ENCODE results near the gene OPCML.

OPCML gene

GRCh38 chr11:132519241-132519815 lies 1013.0 kb downstream of the OPCML start:
- no peak for DNase-seq

- no peak for DNase-seq
Observed at GRCh38 chr11:132504501-132505041, 1027.7 kb downstream of the OPCML start.

GRCh38 chr11:132501356-132501755 lies 1030.9 kb downstream of the OPCML start:
- DNase-seq: no peak

GRCh38 chr11:132499661-132500060 lies 1032.6 kb downstream of the OPCML start:
- DNase-seq: no peak

GRCh38 chr11:132496341-132496740 lies 1036.0 kb downstream of the OPCML start:
- DNase-seq: no peak

- no peak for DNase-seq
Observed at GRCh38 chr11:132493801-132494200, 1038.5 kb downstream of the OPCML start.

GRCh38 chr11:132490978-132491377 lies 1041.3 kb downstream of the OPCML start:
- no peak for DNase-seq

GRCh38 chr11:132486060-132486459 lies 1046.2 kb downstream of the OPCML start:
- DNase-seq: no peak

- no peak for DNase-seq
Observed at GRCh38 chr11:132475026-132475425, 1057.3 kb downstream of the OPCML start.

- peak; percentile 77 for DNase-seq
Observed at GRCh38 chr11:132472411-132473172, 1059.7 kb downstream of the OPCML start.

GRCh38 chr11:132471466-132471865 lies 1060.8 kb downstream of the OPCML start:
- no peak for DNase-seq

- no peak for DNase-seq
Observed at GRCh38 chr11:132466983-132467382, 1065.3 kb downstream of the OPCML start.

- no peak for DNase-seq
Observed at GRCh38 chr11:132464939-132465338, 1067.4 kb downstream of the OPCML start.

GRCh38 chr11:132464003-132464342 lies 1068.3 kb downstream of the OPCML start:
- DNase-seq: peak; percentile 88

- no peak for DNase-seq
Observed at GRCh38 chr11:132463295-132464002, 1068.9 kb downstream of the OPCML start.

- no peak for DNase-seq
Observed at GRCh38 chr11:132459736-132460135, 1072.6 kb downstream of the OPCML start.

- DNase-seq: no peak
Observed at GRCh38 chr11:132457445-132457844, 1074.9 kb downstream of the OPCML start.

GRCh38 chr11:132456751-132457328 lies 1075.5 kb downstream of the OPCML start:
- no peak for DNase-seq

- no peak for DNase-seq
Observed at GRCh38 chr11:132455044-132455443, 1077.3 kb downstream of the OPCML start.

- no peak for DNase-seq
Observed at GRCh38 chr11:132453406-132453805, 1078.9 kb downstream of the OPCML start.

GRCh38 chr11:132452616-132453015 lies 1079.7 kb downstream of the OPCML start:
- DNase-seq: no peak

- DNase-seq: no peak
Observed at GRCh38 chr11:132451942-132452601, 1080.2 kb downstream of the OPCML start.

GRCh38 chr11:132450631-132451030 lies 1081.7 kb downstream of the OPCML start:
- DNase-seq: no peak
